ENCODE data around the gene URI1.

The URI1 gene

DNA sequence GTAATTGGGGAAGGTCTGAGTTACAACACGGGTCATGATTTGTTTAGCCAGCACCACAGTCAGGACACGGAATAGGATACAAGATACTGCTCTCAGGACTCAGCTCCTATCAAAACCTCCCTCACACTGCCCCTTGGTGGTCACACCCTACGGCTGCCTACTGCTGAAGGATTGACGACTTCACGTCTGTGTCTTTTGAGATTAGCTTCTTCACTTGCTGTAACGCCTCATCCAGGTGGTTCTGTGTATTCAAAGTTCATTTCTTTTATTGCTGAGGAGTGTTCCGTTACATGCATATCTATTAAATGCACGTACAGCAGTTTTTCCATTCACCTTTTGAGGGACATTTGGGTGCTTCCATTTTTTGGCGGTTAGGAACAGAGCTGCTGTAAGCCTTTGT lies 46.3 kb downstream of the URI1 start:
- TF ChIP-seq MYC (IDR thresholded peaks at IDR 0.05; ENCODE audit: low read depth, low read length) (no peak), CTCF (IDR thresholded peaks at IDR 0.05; ENCODE audit: low read depth, low read length) (no peak), MAX (IDR thresholded peaks at IDR 0.05; ENCODE audit: low read depth, low read length) (no peak), POLR2A (IDR thresholded peaks at IDR 0.05; ENCODE audit: extremely low read depth, insufficient read length) (no peak)
- DNase-seq (ENCODE audit: low read depth): no peak
- H3K4me3 ChIP-seq (ENCODE audit: low read depth, low read length): no peak overlapping the region

- DNase-seq (ENCODE audit: low read depth): no peak
- TF ChIP-seq CTCF (IDR thresholded peaks at IDR 0.05; ENCODE audit: low read depth, low read length) (no peak), MAX (IDR thresholded peaks at IDR 0.05; ENCODE audit: low read depth, low read length) (no peak), MYC (IDR thresholded peaks at IDR 0.05; ENCODE audit: low read depth, low read length) (no peak), POLR2A (IDR thresholded peaks at IDR 0.05; ENCODE audit: extremely low read depth, insufficient read length) (no peak)
- no peak overlapping the region for H3K4me3 ChIP-seq (ENCODE audit: low read depth, low read length)
Measured at GRCh38 chr19:29992233-29992867, 50.3 kb downstream of the URI1 start.

GRCh38 chr19:29999490-29999889 lies 57.5 kb downstream of the URI1 start:
- no peak for DNase-seq (ENCODE audit: low read depth)
- no peak overlapping the region for H3K4me3 ChIP-seq (ENCODE audit: low read depth, low read length)
- TF ChIP-seq POLR2A (IDR thresholded peaks at IDR 0.05; ENCODE audit: extremely low read depth, insufficient read length): no peak
- no peak for TF ChIP-seq MAX (IDR thresholded peaks at IDR 0.05; ENCODE audit: low read depth, low read length)
- TF ChIP-seq MYC (IDR thresholded peaks at IDR 0.05; ENCODE audit: low read depth, low read length): no peak
- TF ChIP-seq CTCF (IDR thresholded peaks at IDR 0.05; ENCODE audit: low read depth, low read length): no peak

GRCh38 chr19:30000862-30001261 lies 58.8 kb downstream of the URI1 start:
- no peak for DNase-seq (ENCODE audit: low read depth)
- TF ChIP-seq MAX (IDR thresholded peaks at IDR 0.05; ENCODE audit: low read depth, low read length): no peak
- TF ChIP-seq MYC (IDR thresholded peaks at IDR 0.05; ENCODE audit: low read depth, low read length): no peak
- no peak for TF ChIP-seq CTCF (IDR thresholded peaks at IDR 0.05; ENCODE audit: low read depth, low read length)
- TF ChIP-seq POLR2A (IDR thresholded peaks at IDR 0.05; ENCODE audit: extremely low read depth, insufficient read length): no peak
- H3K4me3 ChIP-seq (ENCODE audit: low read depth, low read length): no peak overlapping the region

DNA sequence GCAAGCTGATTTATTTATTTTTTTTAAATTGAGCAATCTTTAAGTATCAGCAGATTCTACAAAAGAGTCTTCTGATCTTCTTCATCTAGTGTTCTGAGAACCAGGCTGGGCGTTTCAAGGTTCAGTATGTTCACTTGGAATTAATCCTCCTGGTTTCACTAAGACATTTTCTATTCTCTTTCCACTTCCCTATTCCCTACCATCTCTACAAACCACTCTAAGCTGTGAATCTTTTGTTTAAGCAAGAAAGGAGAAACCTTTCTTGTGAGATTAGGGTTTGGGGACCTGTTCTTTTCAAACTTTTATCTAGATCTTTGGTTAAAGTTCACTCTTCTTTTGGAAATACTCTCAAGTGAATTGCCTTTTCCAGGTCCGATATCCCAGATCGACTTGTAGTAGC lies 59.3 kb downstream of the URI1 start:
- TF ChIP-seq POLR2A (IDR thresholded peaks at IDR 0.05; ENCODE audit: extremely low read depth, insufficient read length): no peak
- no peak for TF ChIP-seq MYC (IDR thresholded peaks at IDR 0.05; ENCODE audit: low read depth, low read length)
- no peak for TF ChIP-seq CTCF (IDR thresholded peaks at IDR 0.05; ENCODE audit: low read depth, low read length)
- no peak for TF ChIP-seq MAX (IDR thresholded peaks at IDR 0.05; ENCODE audit: low read depth, low read length)
- peak; percentile 6 for DNase-seq (ENCODE audit: low read depth)
- H3K4me3 ChIP-seq (ENCODE audit: low read depth, low read length): no peak overlapping the region
